HEK293 (cell line): ENCODE results near the gene DBN1.

Experiments
- CTCF ChIA-PET: fragments of 350-600 bp; formaldehyde crosslinking; extraction: SDS; loops from one replicate; lab custom pipeline; 2021; ENCODE audit warnings: antibody characterized with exemption; lab: Yijun Ruan, JAX
- POLR2A ChIA-PET: fragments of 300-600 bp; formaldehyde crosslinking; extraction: SDS; loops from one replicate; lab custom pipeline; 2020; ENCODE audit warnings: antibody characterized with exemption, inconsistent platforms; lab: Yijun Ruan, JAX
- H3K27ac ChIP-seq: fragments of 200-500 bp; sonication (Bioruptor generic); 2 replicates; pipeline ENCODE4 v1.5.1; 2014; ENCODE audit warnings: low read depth, low read length, control low read depth, inconsistent platforms; ENCODE audit errors: extremely low read depth
- H3K36me3 ChIP-seq, 2 experiments: fragments of 200-500 bp in 1 of 2; sonication (Bioruptor generic) in 1 of 2; 1 replicate in 1 of 2; 2 replicates in 1 of 2; pipeline ENCODE4 v1.5.1; 2014 to 2017; ENCODE audit warnings: inconsistent platforms in 2 of 2, low read length in 2 of 2; ENCODE audit not compliant: control insufficient read depth in 2 of 2, insufficient read depth in 1 of 2
- H3K4me1 ChIP-seq: fragments of 200-500 bp; sonication (Bioruptor generic); 2 replicates; pipeline ENCODE4 v1.5.1; 2014; ENCODE audit warnings: mild to moderate bottlenecking, low read length, inconsistent platforms; ENCODE audit not compliant: control insufficient read depth, insufficient read depth
- H3K4me3 ChIP-seq: 2 replicates; pipeline ENCODE4 v1.5.1; 2011; ENCODE audit warnings: low read depth, mild to moderate bottlenecking, control low read depth, low read length, moderate library complexity
- H3K9me3 ChIP-seq: fragments of 200-500 bp; sonication (Bioruptor generic); 2 replicates; pipeline ENCODE4 v1.5.1; 2014; ENCODE audit warnings: low read depth, low read length, inconsistent platforms; ENCODE audit not compliant: control insufficient read depth, insufficient read depth
- EGR2 ChIP-seq: fragments of 450-650 bp; formaldehyde crosslinking; IDR thresholded peaks from 2 replicates; pipeline ENCODE4 v1.5.1; 2016; ENCODE audit warnings: low read depth, missing biosample characterization, missing genetic modification characterization
- KLF1 ChIP-seq: fragments of 450-650 bp; formaldehyde crosslinking; IDR thresholded peaks from 2 replicates; pipeline ENCODE4 v1.5.1; 2016; ENCODE audit warnings: missing biosample characterization, missing genetic modification characterization
- KLF9 ChIP-seq: fragments of 450-650 bp; formaldehyde crosslinking; IDR thresholded peaks from 2 replicates; pipeline ENCODE4 v1.5.1; 2016; ENCODE audit warnings: missing biosample characterization, missing genetic modification characterization, low read depth
- ZFHX2 ChIP-seq: fragments of 450-650 bp; formaldehyde crosslinking; conservative IDR thresholded peaks from 2 replicates; pipeline ENCODE4 v1.5.1; 2016; ENCODE audit warnings: missing biosample characterization, missing genetic modification characterization
- ZNF302 ChIP-seq: fragments of 450-650 bp; formaldehyde crosslinking; IDR thresholded peaks from 2 replicates; pipeline ENCODE4 v1.5.1; 2016; ENCODE audit warnings: missing biosample characterization, missing genetic modification characterization, low read depth
- ZNF324 ChIP-seq: fragments of 450-650 bp; formaldehyde crosslinking; IDR thresholded peaks from 2 replicates; pipeline ENCODE4 v1.5.1; 2016; ENCODE audit warnings: missing biosample characterization, missing genetic modification characterization
- ZNF354C ChIP-seq: fragments of 450-650 bp; formaldehyde crosslinking; IDR thresholded peaks from 2 replicates; pipeline ENCODE4 v1.5.1; 2016; ENCODE audit warnings: missing biosample characterization, missing genetic modification characterization, low read depth, borderline replicate concordance
- ZNF473 ChIP-seq: fragments of 450-650 bp; formaldehyde crosslinking; IDR thresholded peaks from 2 replicates; pipeline ENCODE4 v1.5.1; 2017; ENCODE audit warnings: missing biosample characterization, missing genetic modification characterization
- TF ChIP-seq, protein P1 (sequence below): fragments of 450-650 bp; IDR thresholded peaks from 2 replicates; pipeline ENCODE4 v1.5.1; 2018; ENCODE audit warnings: missing biosample characterization, missing genetic modification characterization
- TF ChIP-seq, protein P2 (sequence below): fragments of 450-650 bp; formaldehyde crosslinking; IDR thresholded peaks from 2 replicates; pipeline ENCODE4 v1.5.1; 2017; ENCODE audit warnings: missing biosample characterization, missing genetic modification characterization
- TF ChIP-seq, protein P3 (sequence below): fragments of 450-650 bp; formaldehyde crosslinking; IDR thresholded peaks from 2 replicates; pipeline ENCODE4 v1.5.1; 2016; ENCODE audit warnings: missing biosample characterization, missing genetic modification characterization
- TF ChIP-seq, protein P4 (sequence below): fragments of 450-650 bp; formaldehyde crosslinking; optimal IDR thresholded peaks from 2 replicates; pipeline ENCODE3; 2016; ENCODE audit warnings: missing biosample characterization, mild to moderate bottlenecking, missing genetic modification characterization

The DBN1 gene

DNA sequence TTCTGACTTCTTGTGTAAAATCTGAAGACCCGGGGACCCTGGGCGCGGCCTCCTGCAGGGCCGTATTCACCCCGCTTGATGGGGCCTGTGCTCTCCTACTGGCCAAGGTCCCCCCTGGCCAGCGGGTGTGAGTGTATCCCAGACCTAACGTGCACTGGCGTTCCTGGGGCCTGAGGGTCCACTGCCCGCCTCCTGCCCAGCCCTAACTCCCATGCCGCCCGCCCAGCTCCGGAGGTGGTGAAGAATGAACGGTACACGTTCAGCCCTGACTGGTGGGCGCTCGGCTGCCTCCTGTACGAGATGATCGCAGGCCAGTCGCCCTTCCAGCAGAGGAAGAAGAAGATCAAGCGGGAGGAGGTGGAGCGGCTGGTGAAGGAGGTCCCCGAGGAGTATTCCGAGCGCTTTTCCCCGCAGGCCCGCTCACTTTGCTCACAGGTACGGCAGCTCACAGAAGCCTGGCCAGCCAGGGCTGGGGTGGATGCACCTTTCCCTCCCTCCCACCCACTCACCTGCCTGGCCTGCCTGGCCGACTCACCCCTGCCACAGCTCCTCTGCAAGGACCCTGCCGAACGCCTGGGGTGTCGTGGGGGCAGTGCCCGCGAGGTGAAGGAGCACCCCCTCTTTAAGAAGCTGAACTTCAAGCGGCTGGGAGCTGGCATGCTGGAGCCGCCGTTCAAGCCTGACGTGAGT lies 37.4 kb downstream of the DBN1 start:
- ChIA-PET POLR2A (interaction anchor here (1.7 to 4.1 kb wide), 2 partner anchors 8 to 37 kb away, joined by 3 to 35 read pairs; partner anchors contain the start of gene GRK6), CTCF (interaction anchor here (3.8 kb wide), 1 partner anchor 32 kb away, joined by 15 read pairs; no protein-coding TSS in a partner anchor)
- Histone ChIP-seq H3K36me3 (peaks cover 17 to 93% of the 10 kb centered on the region in 2 experiments), H3K4me1 (no peaks in the 10 kb centered on the region), H3K9me3 (no peaks in the 10 kb centered on the region), H3K4me3 (no peak overlapping the region), H3K27ac (no peak overlapping the region)
- TF ChIP-seq EGR2 (tag by site-specific recombination) (peak; percentile 51; the same call in 1 of the 2 replicates), ZFHX2 (peak; percentile 24; the same call in 1 of the 2 replicates), ZNF324 (no peak), ZNF302 (no peak)
- TF ChIP-seq, protein P1, sequence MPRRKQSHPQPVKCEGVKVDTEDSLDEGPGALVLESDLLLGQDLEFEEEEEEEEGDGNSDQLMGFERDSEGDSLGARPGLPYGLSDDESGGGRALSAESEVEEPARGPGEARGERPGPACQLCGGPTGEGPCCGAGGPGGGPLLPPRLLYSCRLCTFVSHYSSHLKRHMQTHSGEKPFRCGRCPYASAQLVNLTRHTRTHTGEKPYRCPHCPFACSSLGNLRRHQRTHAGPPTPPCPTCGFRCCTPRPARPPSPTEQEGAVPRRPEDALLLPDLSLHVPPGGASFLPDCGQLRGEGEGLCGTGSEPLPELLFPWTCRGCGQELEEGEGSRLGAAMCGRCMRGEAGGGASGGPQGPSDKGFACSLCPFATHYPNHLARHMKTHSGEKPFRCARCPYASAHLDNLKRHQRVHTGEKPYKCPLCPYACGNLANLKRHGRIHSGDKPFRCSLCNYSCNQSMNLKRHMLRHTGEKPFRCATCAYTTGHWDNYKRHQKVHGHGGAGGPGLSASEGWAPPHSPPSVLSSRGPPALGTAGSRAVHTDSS, result no peak

DNA sequence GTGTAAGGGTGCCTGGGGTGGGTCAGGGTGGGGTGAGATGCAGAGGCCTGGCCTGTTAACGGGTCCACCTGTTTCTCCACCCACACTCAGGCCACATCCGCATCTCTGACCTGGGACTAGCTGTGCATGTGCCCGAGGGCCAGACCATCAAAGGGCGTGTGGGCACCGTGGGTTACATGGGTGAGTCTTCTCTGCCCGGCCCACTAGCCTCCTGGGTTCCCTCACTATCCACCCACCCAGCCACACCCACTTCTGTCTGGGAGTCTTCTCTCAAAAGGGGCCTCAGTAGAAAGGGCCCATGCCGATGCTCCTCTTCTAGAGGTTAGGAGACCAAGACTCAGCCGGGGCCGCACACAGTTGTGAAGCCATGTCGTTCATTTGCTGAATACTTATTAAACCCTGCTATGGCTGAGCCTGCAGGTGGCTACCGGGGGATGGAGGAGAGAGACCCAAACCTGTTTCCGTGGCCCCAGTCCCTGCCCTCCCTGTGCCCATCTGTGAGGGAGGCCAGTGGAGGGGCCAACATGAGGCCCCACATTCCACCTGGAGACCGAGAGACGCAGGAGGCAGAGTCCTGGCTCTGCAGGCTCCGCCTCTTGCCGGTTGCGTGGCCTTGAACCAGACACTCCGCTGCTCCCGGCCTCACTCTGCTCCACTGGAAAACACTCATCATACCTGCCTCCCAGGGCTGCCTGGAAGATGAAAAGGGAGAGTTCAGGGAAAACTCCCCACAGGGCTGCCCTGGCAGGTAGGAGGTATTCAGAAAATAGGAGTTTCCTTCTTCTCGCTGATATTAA lies 38.3 kb downstream of the DBN1 start:
- H3K36me3 ChIP-seq, result peaks cover 17 to 94% of the 10 kb centered on the region in 2 experiments

More for the DNA sequence above, 38.3 kb downstream of the DBN1 start:
- TF ChIP-seq, protein P2, sequence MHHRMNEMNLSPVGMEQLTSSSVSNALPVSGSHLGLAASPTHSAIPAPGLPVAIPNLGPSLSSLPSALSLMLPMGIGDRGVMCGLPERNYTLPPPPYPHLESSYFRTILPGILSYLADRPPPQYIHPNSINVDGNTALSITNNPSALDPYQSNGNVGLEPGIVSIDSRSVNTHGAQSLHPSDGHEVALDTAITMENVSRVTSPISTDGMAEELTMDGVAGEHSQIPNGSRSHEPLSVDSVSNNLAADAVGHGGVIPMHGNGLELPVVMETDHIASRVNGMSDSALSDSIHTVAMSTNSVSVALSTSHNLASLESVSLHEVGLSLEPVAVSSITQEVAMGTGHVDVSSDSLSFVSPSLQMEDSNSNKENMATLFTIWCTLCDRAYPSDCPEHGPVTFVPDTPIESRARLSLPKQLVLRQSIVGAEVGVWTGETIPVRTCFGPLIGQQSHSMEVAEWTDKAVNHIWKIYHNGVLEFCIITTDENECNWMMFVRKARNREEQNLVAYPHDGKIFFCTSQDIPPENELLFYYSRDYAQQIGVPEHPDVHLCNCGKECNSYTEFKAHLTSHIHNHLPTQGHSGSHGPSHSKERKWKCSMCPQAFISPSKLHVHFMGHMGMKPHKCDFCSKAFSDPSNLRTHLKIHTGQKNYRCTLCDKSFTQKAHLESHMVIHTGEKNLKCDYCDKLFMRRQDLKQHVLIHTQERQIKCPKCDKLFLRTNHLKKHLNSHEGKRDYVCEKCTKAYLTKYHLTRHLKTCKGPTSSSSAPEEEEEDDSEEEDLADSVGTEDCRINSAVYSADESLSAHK (tag by site-specific recombination), result no peak
- TF ChIP-seq ZFHX2 (peak; percentile 61), KLF9 (tag by site-specific recombination) (0 out of 2 replicates have a peak, but pooled peaks have one; percentile 38), EGR2 (tag by site-specific recombination) (peak; percentile 82), ZNF354C (tag by site-specific recombination) (no peak), ZNF473 (tag by site-specific recombination) (no peak), KLF1 (tag by site-specific recombination) (no peak)
- TF ChIP-seq, protein P3, sequence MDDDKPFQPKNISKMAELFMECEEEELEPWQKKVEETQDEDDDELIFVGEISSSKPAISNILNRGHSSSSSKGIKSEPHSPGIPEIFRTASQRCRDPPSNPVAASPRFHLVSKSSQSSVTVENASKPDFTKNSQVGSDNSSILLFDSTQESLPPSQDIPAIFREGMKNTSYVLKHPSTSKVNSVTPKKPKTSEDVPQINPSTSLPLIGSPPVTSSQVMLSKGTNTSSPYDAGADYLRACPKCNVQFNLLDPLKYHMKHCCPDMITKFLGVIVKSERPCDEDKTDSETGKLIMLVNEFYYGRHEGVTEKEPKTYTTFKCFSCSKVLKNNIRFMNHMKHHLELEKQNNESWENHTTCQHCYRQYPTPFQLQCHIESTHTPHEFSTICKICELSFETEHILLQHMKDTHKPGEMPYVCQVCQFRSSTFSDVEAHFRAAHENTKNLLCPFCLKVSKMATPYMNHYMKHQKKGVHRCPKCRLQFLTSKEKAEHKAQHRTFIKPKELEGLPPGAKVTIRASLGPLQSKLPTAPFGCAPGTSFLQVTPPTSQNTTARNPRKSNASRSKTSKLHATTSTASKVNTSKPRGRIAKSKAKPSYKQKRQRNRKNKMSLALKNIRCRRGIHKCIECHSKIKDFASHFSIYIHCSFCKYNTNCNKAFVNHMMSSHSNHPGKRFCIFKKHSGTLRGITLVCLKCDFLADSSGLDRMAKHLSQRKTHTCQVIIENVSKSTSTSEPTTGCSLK (tag by site-specific recombination), result no peak
- TF ChIP-seq, protein P4, sequence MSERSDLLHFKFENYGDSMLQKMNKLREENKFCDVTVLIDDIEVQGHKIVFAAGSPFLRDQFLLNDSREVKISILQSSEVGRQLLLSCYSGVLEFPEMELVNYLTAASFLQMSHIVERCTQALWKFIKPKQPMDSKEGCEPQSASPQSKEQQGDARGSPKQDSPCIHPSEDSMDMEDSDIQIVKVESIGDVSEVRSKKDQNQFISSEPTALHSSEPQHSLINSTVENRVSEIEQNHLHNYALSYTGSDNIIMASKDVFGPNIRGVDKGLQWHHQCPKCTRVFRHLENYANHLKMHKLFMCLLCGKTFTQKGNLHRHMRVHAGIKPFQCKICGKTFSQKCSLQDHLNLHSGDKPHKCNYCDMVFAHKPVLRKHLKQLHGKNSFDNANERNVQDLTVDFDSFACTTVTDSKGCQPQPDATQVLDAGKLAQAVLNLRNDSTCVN (tag by site-specific recombination), result no peak
- H3K4me3 ChIP-seq, result no peak overlapping the region
- POLR2A ChIA-PET, result interaction anchor here (3.9 kb wide), 1 partner anchor 11 kb away, joined by 17 read pairs; the partner anchor contains the start of gene PRR7
- H3K27ac ChIP-seq, result no peak overlapping the region
- no peaks in the 10 kb centered on the region for H3K4me1 ChIP-seq
- H3K9me3 ChIP-seq, result no peaks in the 10 kb centered on the region
- CTCF ChIA-PET, result no interaction called here
